GM18870 (cell line): ENCODE results near the gene HDAC8.

Experiments used
- ATAC-seq: cut with Tn5 transposase; IDR thresholded peaks from one replicate; pipeline ENCODE4 v1.9.1; 2021; ENCODE audit warnings: moderate library complexity; ENCODE audit not compliant: unreplicated experiment

HDAC8 gene

DNA sequence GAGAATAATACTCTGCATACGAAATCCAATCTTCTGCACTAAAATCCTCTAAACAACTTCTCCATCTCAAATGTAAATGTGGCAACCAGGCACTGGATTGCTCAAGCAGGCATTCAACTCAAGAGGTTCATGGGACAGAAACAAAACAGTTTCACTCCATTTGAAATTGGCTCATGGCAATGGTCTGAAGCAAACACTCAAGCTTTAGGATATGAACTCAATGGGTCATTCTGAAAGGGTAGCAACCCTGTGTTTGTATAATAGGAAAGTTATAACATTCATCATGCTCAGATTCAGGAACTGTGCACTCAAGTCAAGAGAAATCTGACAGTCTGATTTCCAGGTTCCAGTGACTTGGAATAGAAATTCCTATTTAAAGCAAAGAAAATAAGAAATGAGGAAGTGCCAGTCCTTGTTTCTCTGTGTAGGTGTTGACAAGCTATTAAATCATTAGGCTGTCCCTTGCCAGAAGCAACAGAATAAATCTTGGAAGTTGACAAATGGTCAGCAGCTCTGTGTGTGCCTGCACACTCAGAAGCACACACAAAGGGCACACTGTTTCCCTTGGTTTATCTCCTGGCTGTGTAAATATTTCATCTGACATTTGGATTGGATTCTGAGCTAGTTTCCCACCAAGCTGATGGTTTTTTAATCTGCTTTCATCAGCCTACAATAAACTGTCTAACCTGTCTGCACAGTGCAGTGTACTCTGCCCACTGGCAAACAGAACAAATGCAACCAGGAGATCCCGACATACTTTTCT is 191.0 kb downstream of the HDAC8 start:
- no peak for ATAC-seq

DNA sequence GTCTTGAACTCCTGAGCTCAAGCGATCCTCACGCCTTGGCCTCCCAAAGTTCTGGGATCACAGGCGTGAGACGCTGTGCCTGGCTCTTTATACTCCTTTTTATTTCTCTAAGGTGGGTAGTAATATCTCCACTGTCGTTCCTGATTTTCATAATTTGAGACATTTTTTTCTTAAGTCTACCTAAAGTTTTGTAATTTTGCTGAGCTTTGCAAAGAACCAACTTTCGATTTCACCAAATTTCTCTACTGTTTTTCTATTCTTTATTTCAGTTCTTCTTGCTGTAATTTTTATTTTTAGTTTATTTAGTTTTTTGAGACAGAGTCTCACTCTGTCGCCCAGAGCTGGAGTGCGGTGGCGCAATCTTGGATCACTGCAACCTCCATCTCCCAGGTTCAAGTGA is 196.5 kb downstream of the HDAC8 start:
- no peak for ATAC-seq

DNA sequence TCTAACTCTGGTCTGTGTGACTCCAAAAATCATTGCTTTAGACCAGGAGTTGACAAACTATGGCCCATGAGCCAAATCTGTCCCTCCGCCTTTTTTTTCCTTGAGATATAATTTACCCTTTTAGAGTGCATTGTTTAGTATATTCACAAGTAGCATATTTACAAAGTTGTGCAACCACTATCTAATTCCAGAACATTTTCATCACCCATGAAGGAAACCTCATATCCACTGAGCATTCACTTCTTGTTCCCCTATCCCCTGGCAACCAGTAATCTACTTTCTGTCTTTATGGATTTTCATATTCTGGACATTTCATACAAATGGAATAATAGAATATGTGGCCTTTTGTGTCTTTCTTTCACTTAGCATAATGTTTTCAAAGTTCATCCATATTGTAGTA is 199.5 kb downstream of the HDAC8 start:
- ATAC-seq: no peak

DNA sequence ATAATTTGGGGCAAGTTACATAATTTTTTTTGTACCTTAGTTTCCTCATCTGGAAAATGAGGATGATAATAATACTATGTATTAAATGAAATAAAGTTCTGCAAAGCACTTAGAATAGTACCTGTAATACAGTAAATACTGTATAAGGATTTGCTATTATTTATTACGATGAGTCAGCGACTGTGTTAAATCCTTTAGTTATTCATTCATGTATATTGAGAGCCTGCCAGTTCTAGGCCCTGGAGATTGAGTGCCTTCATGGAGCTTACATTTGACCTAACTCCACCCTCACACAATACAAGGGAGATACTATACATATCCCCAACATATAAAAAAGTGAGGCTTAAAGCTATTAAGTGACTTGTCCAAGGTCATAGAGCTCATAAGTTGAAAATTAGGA is 199.9 kb downstream of the HDAC8 start:
- no peak for ATAC-seq

DNA sequence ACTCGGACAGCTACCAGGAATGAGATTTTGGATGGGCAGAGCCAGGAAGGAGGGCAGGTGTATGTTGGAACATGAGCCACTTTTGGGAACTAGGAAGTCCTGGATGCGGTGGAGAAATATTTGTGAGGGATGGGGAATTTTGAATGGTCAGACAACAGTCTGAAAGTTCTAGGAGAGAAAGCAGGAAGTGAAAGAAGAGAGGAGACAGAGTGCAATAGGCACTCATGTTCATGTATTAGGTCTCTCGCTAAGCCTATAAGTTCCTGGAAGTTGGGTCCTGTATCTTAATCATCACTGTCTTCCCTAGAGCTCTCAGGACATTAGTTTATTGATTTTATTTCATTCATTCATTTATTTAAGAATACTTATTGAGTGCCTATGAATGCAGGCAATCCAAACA is 201.2 kb downstream of the HDAC8 start:
- ATAC-seq: no peak

DNA sequence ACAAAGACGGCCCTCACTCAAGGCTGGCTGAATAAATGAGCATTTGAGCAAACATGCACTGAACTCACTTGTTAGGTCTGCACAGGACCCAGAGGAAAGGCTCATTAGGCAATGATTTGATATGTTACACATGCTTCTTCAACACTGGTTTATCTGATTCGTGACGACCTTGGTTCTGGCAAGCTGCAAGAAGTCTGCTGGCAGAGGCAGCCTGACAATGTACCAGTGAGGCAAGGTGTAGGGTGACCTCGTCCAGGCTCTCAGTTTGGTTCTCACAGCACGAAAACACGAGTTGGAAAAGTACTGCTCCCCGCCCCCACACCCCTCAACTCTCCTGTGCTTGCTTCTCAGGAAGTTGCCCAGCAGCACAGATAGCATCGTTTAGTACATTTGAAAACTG is 203.8 kb downstream of the HDAC8 start:
- ATAC-seq: no peak

DNA sequence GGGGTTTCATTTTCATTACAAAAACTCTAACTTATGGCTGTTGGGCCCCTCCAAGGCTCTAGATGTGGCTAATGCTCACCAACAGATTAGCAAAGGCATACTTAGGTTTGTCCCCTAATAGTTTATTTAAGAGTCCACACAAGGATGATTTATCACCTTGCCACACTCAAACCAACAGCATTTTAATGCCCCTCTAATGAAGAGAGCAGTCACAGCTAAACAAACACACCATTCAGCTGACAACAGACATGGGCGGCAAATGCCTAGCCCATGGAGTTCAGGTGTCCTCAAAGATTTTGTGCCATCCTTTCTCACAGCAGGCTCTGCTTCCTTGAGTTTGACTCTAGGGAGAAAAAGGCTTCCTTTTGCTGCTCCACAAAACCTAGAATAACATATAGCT is 205.1 kb downstream of the HDAC8 start:
- no peak for ATAC-seq

DNA sequence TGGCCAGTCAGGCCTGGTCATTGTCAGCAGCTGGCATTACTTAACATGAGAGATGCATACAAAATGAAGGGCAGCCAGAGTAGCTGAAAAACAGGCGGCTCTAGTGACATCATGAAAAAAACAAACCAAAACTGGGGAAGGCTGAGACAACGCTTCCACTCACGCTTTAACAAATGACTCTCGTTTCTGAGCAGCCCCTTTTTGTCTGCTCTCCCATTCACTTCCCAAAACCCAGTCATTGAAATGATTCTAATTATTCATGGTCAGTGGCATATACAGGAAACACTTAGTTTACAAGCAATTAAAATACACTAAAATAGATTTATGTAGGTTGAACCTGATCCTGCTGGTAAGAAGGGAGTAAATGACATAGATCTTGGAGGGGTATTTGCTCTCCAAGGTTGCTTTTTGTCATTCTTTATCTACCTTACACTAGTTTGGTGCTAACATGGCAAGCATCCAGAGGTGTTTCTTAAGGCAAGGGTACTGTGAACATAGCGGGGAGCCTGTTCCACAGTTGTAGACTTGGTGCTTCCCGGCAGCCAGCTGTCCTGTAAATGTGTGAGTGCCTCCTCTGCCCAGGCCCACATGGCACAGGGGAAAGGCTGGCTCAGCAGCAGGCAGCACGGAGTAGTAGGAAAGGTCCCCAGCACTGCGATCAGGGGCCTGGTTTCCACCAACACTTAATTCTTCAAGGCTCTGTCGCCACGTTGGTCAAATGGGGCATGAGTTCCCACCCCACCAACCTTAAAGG is 205.8 kb downstream of the HDAC8 start:
- no peak for ATAC-seq

DNA sequence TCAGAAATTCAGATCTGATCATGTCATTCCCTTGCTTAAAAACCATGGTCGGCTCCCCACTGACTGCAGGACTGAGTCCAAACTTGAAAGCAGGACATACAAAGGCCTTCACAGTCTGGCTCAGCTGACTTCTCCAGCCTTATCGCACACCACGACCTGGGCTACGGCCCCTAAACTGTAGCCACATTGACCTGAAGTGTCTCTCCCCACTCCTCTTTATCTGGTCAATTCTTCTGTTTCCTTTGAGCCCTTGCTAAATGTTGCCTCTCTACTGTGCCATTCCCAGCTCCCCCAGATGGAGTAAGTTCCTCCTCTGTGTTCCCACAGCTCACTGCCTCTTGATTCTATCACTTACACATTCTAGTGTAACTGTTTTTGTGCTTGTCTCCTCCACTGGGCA is 206.5 kb downstream of the HDAC8 start:
- no peak for ATAC-seq

DNA sequence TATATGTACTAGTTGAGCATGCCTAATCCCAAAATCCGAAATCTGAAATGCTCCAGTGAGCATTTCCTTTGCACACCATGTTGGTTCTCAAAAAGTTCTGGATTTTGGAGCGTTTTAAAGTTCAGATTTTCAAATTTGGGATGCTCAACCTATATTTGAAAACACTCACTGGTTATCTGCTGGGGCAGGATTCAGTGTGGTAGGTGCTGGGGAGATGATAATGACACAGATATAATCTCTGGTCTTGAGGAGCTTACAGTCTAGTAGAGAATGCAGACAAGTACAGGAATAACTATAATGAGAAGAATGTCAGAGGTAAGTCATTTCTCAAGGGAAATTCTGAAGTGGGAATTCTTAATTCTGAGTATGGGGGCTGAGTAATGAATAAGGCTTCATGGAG is 207.5 kb downstream of the HDAC8 start:
- ATAC-seq: no peak

DNA sequence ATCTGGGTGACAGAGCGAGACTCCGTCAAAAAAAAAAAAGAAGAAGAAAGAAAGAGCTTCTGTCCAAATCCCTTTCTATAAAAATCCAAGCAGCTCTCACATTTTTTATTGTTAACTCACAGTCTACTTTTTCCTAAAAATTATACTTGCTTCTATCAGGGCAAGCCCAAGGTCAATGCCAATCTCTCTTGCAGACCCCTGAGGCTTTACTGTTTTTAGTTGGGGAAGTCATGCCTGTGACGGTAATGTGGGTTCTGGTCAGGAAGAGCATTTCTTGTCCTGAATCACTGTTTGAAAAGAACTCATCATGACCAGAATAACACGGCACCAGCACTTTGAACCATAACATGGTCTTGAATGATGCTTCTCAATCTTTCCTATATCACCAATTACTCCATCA is 212.3 kb downstream of the HDAC8 start:
- no peak for ATAC-seq

DNA sequence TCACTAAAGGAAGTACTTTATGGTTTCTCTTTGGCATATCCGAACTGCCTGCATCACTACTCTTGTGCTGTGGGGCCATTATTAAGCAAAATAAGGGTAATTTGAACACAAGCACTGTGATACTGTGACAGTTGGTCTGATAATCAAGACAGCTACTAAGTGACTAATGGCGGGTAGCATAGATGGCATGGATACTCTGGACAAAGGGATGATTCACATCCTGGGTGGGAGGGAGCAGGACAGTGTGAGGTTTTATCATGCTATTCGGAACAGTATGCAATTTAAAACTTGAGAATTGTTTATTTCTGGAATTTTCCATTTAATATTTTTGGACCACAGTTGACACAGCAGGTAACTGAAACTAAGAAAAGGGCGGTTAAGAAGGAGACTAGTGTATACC is 214.3 kb downstream of the HDAC8 start:
- no peak for ATAC-seq

DNA sequence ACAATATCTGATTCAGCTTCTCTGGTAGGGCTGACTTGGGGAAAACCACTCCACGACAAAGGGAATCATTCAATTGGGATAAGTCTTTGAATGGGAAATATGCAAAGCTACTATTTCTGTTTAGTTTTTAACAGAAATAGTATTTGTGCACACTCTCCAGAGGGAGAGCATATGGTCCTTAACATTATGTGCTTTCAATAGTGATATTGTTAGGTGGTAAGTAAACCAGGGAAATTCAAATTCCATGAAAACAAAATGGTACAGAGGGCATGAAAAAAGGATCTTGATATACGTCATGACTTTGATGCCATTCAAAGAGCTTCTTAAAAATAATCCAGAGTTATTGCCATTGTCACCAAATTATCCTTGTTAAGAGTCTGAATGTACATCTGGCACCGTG is 219.9 kb downstream of the HDAC8 start:
- no peak for ATAC-seq

DNA sequence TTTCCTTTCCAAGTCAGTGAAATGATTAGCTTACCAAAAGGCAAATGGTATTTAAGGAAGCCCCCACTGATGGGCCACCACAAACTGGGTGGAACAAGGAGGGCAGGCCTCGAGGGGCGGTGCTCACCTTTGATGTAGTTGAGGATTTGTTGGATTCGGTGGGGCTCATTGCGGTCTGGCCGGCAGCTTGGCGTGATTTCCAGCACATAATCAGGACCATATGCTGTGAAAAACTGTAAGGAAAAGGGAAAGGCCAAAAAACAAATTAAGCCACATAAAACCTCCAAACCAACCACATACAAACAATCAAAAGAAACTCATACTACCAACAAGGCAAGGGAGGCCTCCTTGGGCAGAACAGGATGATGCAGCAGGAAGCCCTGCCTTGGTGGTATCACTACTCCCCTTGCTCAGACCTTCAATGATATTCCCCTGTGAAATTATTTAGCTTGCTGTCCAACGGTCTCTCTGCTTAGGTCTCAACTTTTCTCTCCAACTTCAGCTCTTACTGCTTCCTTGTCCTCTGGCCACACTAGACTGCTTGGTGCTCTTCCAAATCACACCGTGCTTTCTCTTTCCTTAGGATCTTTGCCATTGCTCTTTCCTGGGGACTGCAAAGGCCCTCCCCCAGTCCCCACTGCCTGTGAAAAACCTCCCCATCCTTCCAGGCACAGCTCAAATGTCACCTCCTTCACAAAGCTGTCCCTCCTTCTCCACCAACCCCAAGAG is 220.9 kb downstream of the HDAC8 start:
- ATAC-seq: no peak

DNA sequence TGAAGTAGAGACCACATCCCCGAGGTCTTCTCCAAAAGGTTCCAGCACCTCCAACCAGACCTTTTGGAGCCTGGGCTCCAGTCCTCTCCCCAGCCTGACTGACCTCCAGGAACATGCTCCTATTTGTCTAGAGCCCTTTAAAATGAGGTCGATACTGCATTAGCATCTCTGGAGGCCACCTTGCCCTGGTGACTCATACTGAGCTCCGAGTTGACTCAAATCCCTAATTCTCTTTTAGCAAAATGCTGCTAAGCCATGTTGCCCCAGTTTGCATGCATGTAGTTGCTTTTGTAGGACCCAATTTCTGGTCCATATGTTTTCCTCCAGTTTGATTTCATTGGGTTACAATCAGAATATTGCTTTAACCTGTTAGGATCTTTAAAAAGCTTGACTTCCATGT is 223.5 kb downstream of the HDAC8 start:
- peak; percentile 98 for ATAC-seq

DNA sequence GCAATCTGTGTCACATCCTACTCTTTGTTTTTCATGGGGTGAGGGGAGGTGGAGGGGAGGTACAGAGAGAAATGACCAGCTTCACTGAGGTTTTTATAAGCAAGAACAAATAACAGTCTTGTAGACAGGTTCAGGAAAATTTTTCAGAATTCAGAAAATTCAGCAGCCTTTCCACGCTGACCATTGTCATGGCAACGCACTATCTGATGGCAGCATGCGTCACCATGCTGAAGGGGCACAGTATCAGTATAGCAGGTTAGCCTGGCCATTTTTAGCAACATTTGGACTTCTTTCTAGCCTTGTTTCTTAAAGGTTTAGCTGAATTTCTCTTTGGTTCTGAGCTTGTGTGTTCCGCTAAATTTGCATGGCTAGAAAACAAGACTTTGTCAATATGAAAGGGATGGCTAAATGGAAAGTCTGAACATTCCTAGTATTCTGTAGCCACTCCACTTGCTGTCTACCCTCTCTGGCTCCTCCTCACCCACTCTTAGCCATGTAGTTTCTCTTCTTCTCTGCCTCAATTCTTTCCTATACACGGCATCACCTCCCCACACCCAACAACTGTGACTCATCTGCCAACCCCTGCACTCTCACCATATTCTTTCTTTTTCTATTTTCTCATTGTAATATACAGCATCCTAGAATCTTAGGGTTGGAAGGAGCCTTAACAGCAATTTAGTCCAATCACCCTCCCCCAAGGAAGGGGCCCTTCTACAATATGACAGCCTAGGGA is 224.2 kb downstream of the HDAC8 start:
- ATAC-seq: no peak

DNA sequence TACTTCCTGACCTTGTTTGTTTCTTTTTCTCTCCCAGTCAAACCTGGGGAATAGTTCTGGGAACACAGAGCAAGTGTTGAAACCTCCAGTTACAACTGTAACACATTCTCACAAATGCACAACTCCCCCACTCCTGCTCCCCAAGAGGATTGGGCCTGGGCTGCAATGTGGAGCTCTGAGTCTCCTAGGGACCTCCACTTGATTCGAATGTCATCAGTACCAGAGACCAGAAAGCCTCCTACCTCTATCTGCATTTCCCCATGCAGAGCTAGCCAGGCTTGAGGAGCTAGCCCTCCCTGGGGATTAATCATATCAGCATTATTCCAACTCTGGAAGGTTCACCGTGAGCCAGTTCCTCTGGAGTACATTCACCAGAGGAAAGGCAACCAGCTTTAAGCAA is 225.3 kb downstream of the HDAC8 start:
- no peak for ATAC-seq

DNA sequence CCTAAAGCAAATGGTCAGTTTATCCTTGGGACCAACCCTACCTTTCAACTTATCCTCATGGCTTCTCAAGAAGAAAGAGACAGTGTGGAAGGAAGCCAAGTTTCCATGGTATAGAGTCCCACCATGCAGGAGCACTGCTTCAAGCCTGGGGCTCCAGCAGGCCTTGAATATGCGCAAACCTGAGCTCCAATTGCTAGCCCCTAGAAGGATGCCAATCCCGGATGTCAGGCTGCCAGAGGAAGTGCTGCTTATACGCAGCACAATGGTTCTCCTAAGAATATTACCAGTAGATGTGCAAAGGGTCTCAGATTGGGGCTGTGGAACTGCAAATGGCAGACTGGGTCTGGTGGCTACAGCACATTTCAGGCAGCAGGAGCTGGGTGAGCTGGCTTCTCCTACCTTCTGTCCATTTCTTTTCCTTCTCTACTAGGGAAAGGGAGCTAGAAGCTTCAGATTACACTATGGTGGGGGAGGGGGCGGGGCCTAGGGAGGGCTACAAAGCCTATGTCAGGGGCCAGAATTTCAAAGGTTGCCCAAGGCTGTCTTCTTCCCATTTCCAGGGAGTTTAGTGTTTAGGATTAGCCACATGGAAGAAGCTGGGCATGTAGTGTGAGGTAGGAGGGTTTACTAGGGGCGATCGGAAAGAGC is 226.2 kb downstream of the HDAC8 start:
- ATAC-seq: no peak

DNA sequence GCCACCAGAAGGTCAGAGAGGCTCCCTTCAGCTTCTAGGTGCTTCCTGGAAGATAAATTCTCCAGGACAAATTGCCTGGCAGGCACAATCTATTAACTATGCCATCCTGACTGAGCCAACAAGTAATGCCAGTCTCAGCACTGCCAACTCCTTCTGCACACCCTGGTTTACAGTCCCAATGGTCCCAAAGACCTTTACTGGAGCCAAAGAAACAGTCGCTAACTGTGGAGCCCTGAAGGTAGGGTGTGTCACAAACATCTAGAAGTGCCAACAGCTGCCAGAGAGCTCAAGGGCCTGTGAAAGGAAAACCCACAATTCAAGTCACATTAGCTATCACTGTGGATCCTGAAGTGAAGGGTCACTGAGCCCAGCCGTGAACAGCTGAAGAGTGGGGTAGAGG is 232.0 kb downstream of the HDAC8 start:
- no peak for ATAC-seq

DNA sequence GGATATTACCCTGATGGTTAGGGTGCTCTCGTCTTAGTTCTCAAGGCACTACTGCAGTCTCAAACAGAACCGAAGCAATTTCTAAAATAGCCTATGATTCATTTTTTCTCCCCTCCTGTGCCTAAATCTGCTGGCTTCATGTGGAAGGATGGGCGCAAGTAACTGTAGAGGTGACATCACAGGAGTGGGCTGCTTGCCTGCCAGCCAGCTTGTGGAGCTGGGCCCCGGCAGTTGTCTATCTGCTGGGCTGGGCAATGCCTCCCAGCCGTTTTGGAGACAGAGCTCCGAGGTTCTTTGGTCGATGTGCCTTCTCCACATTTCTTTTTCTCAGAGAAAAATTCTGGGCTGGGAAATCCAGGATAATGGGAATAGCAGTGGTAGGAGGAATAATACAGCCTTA is 232.6 kb downstream of the HDAC8 start:
- ATAC-seq: no peak

DNA sequence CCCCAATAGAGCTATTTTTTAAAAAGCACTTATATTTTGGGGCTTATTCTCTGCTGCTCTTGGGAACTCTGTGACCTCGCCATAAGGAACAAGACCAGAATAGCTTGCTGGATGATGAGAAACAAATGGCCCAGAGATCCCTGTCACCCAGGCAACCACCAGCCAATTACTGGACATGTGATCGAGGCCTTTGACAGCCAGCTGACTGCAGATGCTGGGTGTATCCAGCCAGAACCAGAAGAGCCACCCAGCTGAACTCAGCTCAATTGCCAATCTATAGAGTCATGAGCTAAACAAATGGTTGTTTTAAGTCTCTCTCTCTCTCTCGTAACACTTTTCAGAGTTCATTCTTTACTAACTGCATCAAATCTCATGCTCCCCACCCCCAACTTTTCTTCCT is 242.5 kb downstream of the HDAC8 start:
- ATAC-seq: no peak
